ENCODE data around the gene PNKP.
"Not testable (repeated sequence)": the region's sequence is repeated elsewhere in the genome, so short reads cannot be mapped to it uniquely, and the experiment has no call there.

The PNKP gene

GRCh38 chr19:49827034-49827433 lies 40.3 kb downstream of the PNKP start:
- H3K9ac ChIP-seq (ENCODE audit: low read depth in 1 of 2, low read length in 2 of 2) = no peak overlapping the region
- H3K9me3 ChIP-seq (ENCODE audit: control insufficient read depth in 1 of 2, low read length in 2 of 2) = no peaks in the 10 kb centered on the region
- H3K27ac ChIP-seq (ENCODE audit: low read depth, low read length) = no peak overlapping the region
- H3K27me3 ChIP-seq (ENCODE audit: control insufficient read depth in 1 of 2, insufficient read depth in 2 of 2, low read length in 2 of 2) = no peaks in the 10 kb centered on the region
- no peaks in the 10 kb centered on the region for H3K4me1 ChIP-seq (ENCODE audit: control insufficient read depth in 1 of 2, insufficient read depth in 2 of 2, low read length in 2 of 2)
- no peak overlapping the region for H3K4me3 ChIP-seq (ENCODE audit: low read depth in 1 of 2, low read length in 2 of 2)
- H3K36me3 ChIP-seq (ENCODE audit: control insufficient read depth in 1 of 2, insufficient read depth in 2 of 2, low read length in 2 of 2) = peaks cover 20 to 55% of the 10 kb centered on the region in 2 donors

GRCh38 chr19:49824662-49825061 lies 42.7 kb downstream of the PNKP start:
- Histone ChIP-seq H3K36me3 (ENCODE audit: control insufficient read depth in 1 of 2, insufficient read depth in 2 of 2, low read length in 2 of 2) (peaks cover 12 to 34% of the 10 kb centered on the region in 2 donors), H3K27me3 (ENCODE audit: control insufficient read depth in 1 of 2, insufficient read depth in 2 of 2, low read length in 2 of 2) (no peaks in the 10 kb centered on the region), H3K9ac (ENCODE audit: low read depth in 1 of 2, low read length in 2 of 2) (no peak overlapping the region), H3K27ac (ENCODE audit: low read depth, low read length) (no peak overlapping the region), H3K4me3 (ENCODE audit: low read depth in 1 of 2, low read length in 2 of 2) (no peak overlapping the region), H3K4me1 (ENCODE audit: control insufficient read depth in 1 of 2, insufficient read depth in 2 of 2, low read length in 2 of 2) (peaks cover under 1% of the 10 kb centered on the region in 2 donors), H3K9me3 (ENCODE audit: control insufficient read depth in 1 of 2, low read length in 2 of 2) (no peaks in the 10 kb centered on the region)

GRCh38 chr19:49823472-49823871 lies 43.9 kb downstream of the PNKP start:
- H3K27me3 ChIP-seq (ENCODE audit: control insufficient read depth in 1 of 2, insufficient read depth in 2 of 2, low read length in 2 of 2) = no peaks in the 10 kb centered on the region
- peaks cover 9 to 10% of the 10 kb centered on the region in 2 donors for H3K4me1 ChIP-seq (ENCODE audit: control insufficient read depth in 1 of 2, insufficient read depth in 2 of 2, low read length in 2 of 2)
- no peak overlapping the region for H3K9ac ChIP-seq (ENCODE audit: low read depth in 1 of 2, low read length in 2 of 2)
- H3K4me3 ChIP-seq (ENCODE audit: low read depth in 1 of 2, low read length in 2 of 2) = no peak overlapping the region
- peaks cover 8 to 24% of the 10 kb centered on the region in 2 donors for H3K36me3 ChIP-seq (ENCODE audit: control insufficient read depth in 1 of 2, insufficient read depth in 2 of 2, low read length in 2 of 2)
- H3K27ac ChIP-seq (ENCODE audit: low read depth, low read length) = no peak overlapping the region
- H3K9me3 ChIP-seq (ENCODE audit: control insufficient read depth in 1 of 2, low read length in 2 of 2) = no peaks in the 10 kb centered on the region

GRCh38 chr19:49820125-49820524 lies 47.3 kb downstream of the PNKP start:
- Histone ChIP-seq H3K27ac (ENCODE audit: low read depth, low read length) (no peak overlapping the region), H3K9me3 (ENCODE audit: control insufficient read depth in 1 of 2, low read length in 2 of 2) (no peaks in the 10 kb centered on the region)

GRCh38 chr19:49819452-49820115 lies 47.8 kb downstream of the PNKP start:
- not testable (repeated sequence) for H3K27me3 ChIP-seq (ENCODE audit: control insufficient read depth in 1 of 2, insufficient read depth in 2 of 2, low read length in 2 of 2); H3K27ac ChIP-seq (ENCODE audit: low read depth, low read length); H3K36me3 ChIP-seq (ENCODE audit: control insufficient read depth in 1 of 2, insufficient read depth in 2 of 2, low read length in 2 of 2); H3K9me3 ChIP-seq (ENCODE audit: control insufficient read depth in 1 of 2, low read length in 2 of 2)
- H3K4me1 ChIP-seq (ENCODE audit: control insufficient read depth in 1 of 2, insufficient read depth in 2 of 2, low read length in 2 of 2) = peaks cover 9 to 10% of the 10 kb centered on the region in 2 donors
- peak overlapping the region; percentile 76 to 94 for H3K4me3 ChIP-seq (ENCODE audit: low read depth in 1 of 2, low read length in 2 of 2)
- peak overlapping the region; percentile 73 to 86 for H3K9ac ChIP-seq (ENCODE audit: low read depth in 1 of 2, low read length in 2 of 2)

More at GRCh38 chr19:49820125-49820524, 47.3 kb downstream of the PNKP start:
- H3K36me3 ChIP-seq (ENCODE audit: control insufficient read depth in 1 of 2, insufficient read depth in 2 of 2, low read length in 2 of 2) = peaks cover 0 to 8% of the 10 kb centered on the region in 2 donors
- H3K4me3 ChIP-seq (ENCODE audit: low read depth in 1 of 2, low read length in 2 of 2) = no peak overlapping the region
- no peaks in the 10 kb centered on the region for H3K27me3 ChIP-seq (ENCODE audit: control insufficient read depth in 1 of 2, insufficient read depth in 2 of 2, low read length in 2 of 2)
- peaks cover 9 to 10% of the 10 kb centered on the region in 2 donors for H3K4me1 ChIP-seq (ENCODE audit: control insufficient read depth in 1 of 2, insufficient read depth in 2 of 2, low read length in 2 of 2)
- no peak overlapping the region for H3K9ac ChIP-seq (ENCODE audit: low read depth in 1 of 2, low read length in 2 of 2)

GRCh38 chr19:49818649-49819370 lies 48.6 kb downstream of the PNKP start:
- Histone ChIP-seq H3K9me3 (ENCODE audit: control insufficient read depth in 1 of 2, low read length in 2 of 2) (no peaks in the 10 kb centered on the region), H3K27me3 (ENCODE audit: control insufficient read depth in 1 of 2, insufficient read depth in 2 of 2, low read length in 2 of 2) (no peaks in the 10 kb centered on the region), H3K9ac (ENCODE audit: low read depth in 1 of 2, low read length in 2 of 2) (peak overlapping the region; percentile 73 to 86), H3K4me1 (ENCODE audit: control insufficient read depth in 1 of 2, insufficient read depth in 2 of 2, low read length in 2 of 2) (peaks cover 9 to 12% of the 10 kb centered on the region in 2 donors), H3K4me3 (ENCODE audit: low read depth in 1 of 2, low read length in 2 of 2) (peak overlapping the region; percentile 76 to 94), H3K36me3 (ENCODE audit: control insufficient read depth in 1 of 2, insufficient read depth in 2 of 2, low read length in 2 of 2) (peaks cover 0 to 8% of the 10 kb centered on the region in 2 donors), H3K27ac (ENCODE audit: low read depth, low read length) (no peak overlapping the region)

GRCh38 chr19:49817964-49818648 lies 49.3 kb downstream of the PNKP start, which contains the start of gene MED25:
Gene MED25, plus strand, starts transcription at chr19:49818289. Its CDS starts 53 bp downstream, at chr19:49818342.
- Histone ChIP-seq H3K9ac (ENCODE audit: low read depth in 1 of 2, low read length in 2 of 2) (peak within 1 kb of the TSS; percentile 73 to 86), H3K27ac (ENCODE audit: low read depth, low read length) (peak within 1 kb of the TSS; percentile 82), H3K4me3 (ENCODE audit: low read depth in 1 of 2, low read length in 2 of 2) (peak within 1 kb of the TSS; percentile 76 to 94), H3K4me1 (ENCODE audit: control insufficient read depth in 1 of 2, insufficient read depth in 2 of 2, low read length in 2 of 2) (peaks cover 9 to 13% of the 10 kb centered on the region in 2 donors), H3K9me3 (ENCODE audit: control insufficient read depth in 1 of 2, low read length in 2 of 2) (no peaks in the 10 kb centered on the region), H3K27me3 (ENCODE audit: control insufficient read depth in 1 of 2, insufficient read depth in 2 of 2, low read length in 2 of 2) (no peaks in the 10 kb centered on the region), H3K36me3 (ENCODE audit: control insufficient read depth in 1 of 2, insufficient read depth in 2 of 2, low read length in 2 of 2) (peaks cover 0 to 2% of the 10 kb centered on the region in 2 donors)

- H3K9me3 ChIP-seq (ENCODE audit: control insufficient read depth in 1 of 2, low read length in 2 of 2) = no peaks in the 10 kb centered on the region
- H3K27ac ChIP-seq (ENCODE audit: low read depth, low read length) = peak overlapping the region; percentile 38
- peaks cover 14 to 19% of the 10 kb centered on the region in 2 donors for H3K4me1 ChIP-seq (ENCODE audit: control insufficient read depth in 1 of 2, insufficient read depth in 2 of 2, low read length in 2 of 2)
- H3K36me3 ChIP-seq (ENCODE audit: control insufficient read depth in 1 of 2, insufficient read depth in 2 of 2, low read length in 2 of 2) = no peaks in the 10 kb centered on the region
- H3K4me3 ChIP-seq (ENCODE audit: low read depth in 1 of 2, low read length in 2 of 2) = peak overlapping the region in 1 of 2 donors; percentile 94
- no peak overlapping the region for H3K9ac ChIP-seq (ENCODE audit: low read depth in 1 of 2, low read length in 2 of 2)
- no peaks in the 10 kb centered on the region for H3K27me3 ChIP-seq (ENCODE audit: control insufficient read depth in 1 of 2, insufficient read depth in 2 of 2, low read length in 2 of 2)
Measured at GRCh38 chr19:49816590-49816989, 50.8 kb downstream of the PNKP start.

- Histone ChIP-seq H3K9ac (ENCODE audit: low read depth in 1 of 2, low read length in 2 of 2) (no peak overlapping the region), H3K27ac (ENCODE audit: low read depth, low read length) (peak overlapping the region; percentile 10), H3K36me3 (ENCODE audit: control insufficient read depth in 1 of 2, insufficient read depth in 2 of 2, low read length in 2 of 2) (no peaks in the 10 kb centered on the region), H3K4me3 (ENCODE audit: low read depth in 1 of 2, low read length in 2 of 2) (peak overlapping the region; percentile 91 to 100), H3K9me3 (ENCODE audit: control insufficient read depth in 1 of 2, low read length in 2 of 2) (no peaks in the 10 kb centered on the region), H3K4me1 (ENCODE audit: control insufficient read depth in 1 of 2, insufficient read depth in 2 of 2, low read length in 2 of 2) (peaks cover 15 to 21% of the 10 kb centered on the region in 2 donors), H3K27me3 (ENCODE audit: control insufficient read depth in 1 of 2, insufficient read depth in 2 of 2, low read length in 2 of 2) (no peaks in the 10 kb centered on the region)
Measured at GRCh38 chr19:49814010-49814409, 53.4 kb downstream of the PNKP start.

All from duodenal mucosa (tissue), 2 donors.